PFSK-1 (cell line): ENCODE data around the gene ABCF3.
A peak's percentile ranks its signal among the peaks of the same experiment; 100 is the strongest.

Experiments used
- POLR2AphosphoS5 ChIP-seq: IDR thresholded peaks from 2 replicates; pipeline ENCODE4 v1.6.1; 2012; ENCODE audit warnings: low read depth, mild to moderate bottlenecking, control low read depth, low read length, moderate library complexity
- REST ChIP-seq, 2 experiments: IDR thresholded peaks; 2 replicates each; pipeline versions ENCODE4 v1.6.1 to v1.8.0; 2011 to 2012; ENCODE audit warnings: low read depth in 2 of 2, low read length in 2 of 2, control low read depth in 1 of 2, inconsistent platforms in 1 of 2, mild to moderate bottlenecking in 1 of 2, moderate library complexity in 1 of 2; ENCODE audit not compliant: insufficient read depth in 1 of 2
- SIN3A ChIP-seq: IDR thresholded peaks from 2 replicates; pipeline ENCODE4 v1.6.1; 2012; ENCODE audit warnings: mild to moderate bottlenecking, low read length, moderate library complexity, borderline replicate concordance; ENCODE audit not compliant: insufficient read depth
- TAF1 ChIP-seq: IDR thresholded peaks from 2 replicates; pipeline ENCODE4 v1.6.1; 2012; ENCODE audit warnings: low read length, control low read depth, borderline replicate concordance; ENCODE audit not compliant: insufficient read depth

GRCh38 chr3:184174646-184175492 lies 11.1 kb upstream of the ABCF3 start, which contains the start of gene AP2M1:
- TF ChIP-seq POLR2AphosphoS5, result peak; percentile 81
- TF ChIP-seq TAF1, result peak; percentile 71; the same call in 1 of the 2 replicates
- no peak for TF ChIP-seq SIN3A
- TF ChIP-seq REST (IDR thresholded peaks at IDR 0.05; ENCODE audit: insufficient read depth in 1 of 2, low read depth in 2 of 2, low read length in 2 of 2), result no peak; a peak in 1 of 4 replicates
